ENCODE measurements around the gene CMBL.
"Not testable (repeated sequence)": the region's sequence is repeated elsewhere in the genome, so short reads cannot be mapped to it uniquely, and the experiment has no call there.

Gene CMBL

DNA sequence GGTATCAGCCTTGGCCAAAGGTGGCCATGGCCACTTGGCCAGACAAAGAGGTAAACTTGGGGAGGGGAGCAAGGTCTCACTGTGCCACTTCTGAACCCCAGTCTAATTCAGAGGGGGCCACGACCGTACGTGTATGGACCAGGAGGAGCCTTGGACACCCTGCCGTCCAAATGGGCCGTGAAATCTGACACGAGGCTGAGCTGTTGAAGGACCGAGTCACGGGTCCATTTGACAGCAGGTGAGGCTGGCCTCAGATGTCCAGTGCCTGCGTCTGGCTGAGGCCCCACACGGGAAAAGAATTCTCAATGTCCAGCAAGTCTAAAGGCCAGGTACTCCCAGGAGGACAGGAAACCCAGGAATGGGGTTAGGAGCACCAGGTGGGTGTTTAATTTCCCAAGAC, 17.7 kb downstream of the CMBL start:
- TF ChIP-seq ZNF274 (IDR thresholded peaks at IDR 0.05; ENCODE audit: low read depth, low read length) = no peak
- no peak overlapping the region for H3K4me3 ChIP-seq (ENCODE audit: low read length)

DNA sequence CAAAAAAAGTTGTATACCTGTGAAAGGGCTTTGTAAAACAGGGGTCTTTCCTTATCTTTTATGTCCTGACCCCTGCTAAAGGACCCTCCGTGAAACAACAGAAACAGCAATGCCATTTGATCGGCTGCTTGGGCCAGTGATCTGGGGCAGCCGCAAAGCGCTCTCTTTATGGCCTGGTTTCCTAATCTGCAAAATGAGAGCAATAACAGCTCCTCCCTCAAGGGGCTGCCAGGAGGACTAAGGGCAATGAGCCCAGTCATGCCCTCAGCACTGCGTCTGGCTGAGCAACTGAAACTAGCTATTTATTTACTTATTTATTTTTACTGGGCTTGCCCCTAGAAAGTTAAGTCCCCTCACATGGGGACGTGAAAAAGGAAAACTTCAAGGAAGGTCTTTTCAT, 18.3 kb downstream of the CMBL start:
- no peak for TF ChIP-seq ZNF274 (IDR thresholded peaks at IDR 0.05; ENCODE audit: low read depth, low read length)
- no peak overlapping the region for H3K4me3 ChIP-seq (ENCODE audit: low read length)

GRCh38 chr5:10288592-10289219, 19.0 kb downstream of the CMBL start:
- TF ChIP-seq ZNF274 (IDR thresholded peaks at IDR 0.05; ENCODE audit: low read depth, low read length) = no peak
- H3K4me3 ChIP-seq (ENCODE audit: low read length) = no peak overlapping the region

- H3K4me3 ChIP-seq (ENCODE audit: low read length) = no peak overlapping the region
- TF ChIP-seq ZNF274 (IDR thresholded peaks at IDR 0.05; ENCODE audit: low read depth, low read length) = no peak
Measured at GRCh38 chr5:10286862-10287227, 20.9 kb downstream of the CMBL start.

DNA sequence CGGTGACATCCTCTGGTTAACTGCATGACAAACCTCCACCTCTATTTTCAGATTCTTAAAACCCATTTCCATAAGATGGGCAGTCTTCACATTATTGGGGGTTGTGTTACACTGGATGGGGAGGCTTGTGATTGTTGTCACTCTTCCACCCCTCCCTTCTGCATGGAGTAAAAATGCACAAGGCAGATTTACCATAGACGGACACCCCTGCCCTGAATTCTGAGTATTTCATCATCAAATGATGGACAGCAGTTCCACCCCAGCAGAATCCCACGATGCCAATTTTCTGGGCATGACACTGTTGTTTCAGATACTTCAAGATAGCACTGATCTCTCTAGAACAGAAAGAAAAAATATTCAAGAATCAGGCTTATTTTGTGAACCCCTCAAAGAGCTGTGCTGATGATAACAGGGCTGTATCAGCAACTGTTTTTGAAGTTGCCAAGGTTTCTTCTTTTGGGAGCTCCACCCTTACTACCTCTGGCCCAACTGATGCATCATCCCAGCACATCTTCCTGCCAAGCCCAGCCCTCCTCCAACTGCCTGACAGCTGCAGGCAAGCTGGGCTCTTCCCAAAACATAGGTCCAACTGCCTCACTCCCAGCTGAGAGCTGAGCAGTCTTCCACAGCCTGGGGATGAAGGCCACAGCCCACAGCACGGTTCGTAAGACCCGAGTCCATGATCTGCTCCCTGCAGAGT, 21.4 kb downstream of the CMBL start:
- TF ChIP-seq ZNF274 (IDR thresholded peaks at IDR 0.05; ENCODE audit: low read depth, low read length) = no peak
- no peak overlapping the region for H3K4me3 ChIP-seq (ENCODE audit: low read length)

DNA sequence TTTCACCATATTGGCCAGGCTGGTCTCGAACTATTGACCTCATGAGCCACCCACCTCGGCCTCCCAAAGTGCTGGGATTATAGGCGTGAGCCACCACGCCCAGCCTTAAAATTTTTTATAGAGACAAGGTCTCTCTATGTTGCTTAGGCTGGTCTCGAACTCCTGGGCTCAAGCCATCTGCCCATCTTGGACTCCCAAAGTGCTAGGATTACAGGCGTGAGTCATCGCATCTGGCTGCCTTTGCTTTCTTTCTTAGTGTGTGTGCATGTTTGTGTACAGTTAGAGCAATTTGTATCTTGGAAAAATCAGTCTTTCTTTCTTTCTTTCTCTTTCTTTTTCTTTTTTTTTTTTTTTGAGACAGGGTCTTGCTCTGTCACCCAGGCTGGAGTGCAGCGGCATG, 22.3 kb downstream of the CMBL start:
- H3K4me3 ChIP-seq (ENCODE audit: low read length) = not testable (repeated sequence)

DNA sequence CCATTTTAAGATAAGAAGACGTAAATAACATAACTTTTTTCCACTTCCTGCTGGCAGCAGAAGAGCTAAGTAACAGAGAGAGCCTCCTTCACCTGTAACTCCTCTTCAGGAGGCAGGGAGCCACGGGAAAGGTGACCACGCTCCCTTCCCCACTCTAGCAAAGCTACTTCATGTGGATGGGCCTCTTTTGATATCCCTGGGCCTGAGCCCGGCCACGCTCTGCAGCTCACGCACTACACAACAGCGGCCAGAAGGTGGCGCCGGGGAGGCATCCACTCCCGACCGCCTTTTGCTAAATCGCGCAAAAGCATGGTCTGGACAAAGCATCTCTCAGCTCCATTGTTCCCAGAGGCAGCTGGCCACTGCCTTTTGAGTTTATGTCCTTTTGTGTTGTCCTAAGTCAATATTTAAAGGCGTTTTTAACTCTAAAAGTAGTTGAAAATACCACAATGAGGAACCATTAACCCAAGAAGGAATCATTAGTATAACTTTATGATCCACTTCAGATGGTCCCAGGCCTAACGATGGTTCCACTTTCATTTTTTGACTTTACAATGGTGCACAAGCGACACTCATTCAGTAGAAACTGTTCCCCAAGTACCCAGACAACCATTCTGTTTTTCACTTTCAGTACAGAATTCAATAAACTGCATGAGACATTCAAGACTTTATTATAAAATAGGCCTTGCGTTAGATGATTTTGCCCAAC, 23.6 kb downstream of the CMBL start:
- TF ChIP-seq ZNF274 (IDR thresholded peaks at IDR 0.05; ENCODE audit: low read depth, low read length) = no peak
- no peak overlapping the region for H3K4me3 ChIP-seq (ENCODE audit: low read length)

- no peak overlapping the region for H3K4me3 ChIP-seq (ENCODE audit: low read length)
- TF ChIP-seq ZNF274 (IDR thresholded peaks at IDR 0.05; ENCODE audit: low read depth, low read length) = no peak
Measured at GRCh38 chr5:10279925-10280720, 27.6 kb downstream of the CMBL start.

GRCh38 chr5:10279328-10279727, 28.4 kb downstream of the CMBL start:
- no peak for TF ChIP-seq ZNF274 (IDR thresholded peaks at IDR 0.05; ENCODE audit: low read depth, low read length)
- H3K4me3 ChIP-seq (ENCODE audit: low read length) = no peak overlapping the region

GRCh38 chr5:10278658-10279279, 28.9 kb downstream of the CMBL start:
- no peak for TF ChIP-seq ZNF274 (IDR thresholded peaks at IDR 0.05; ENCODE audit: low read depth, low read length)
- H3K4me3 ChIP-seq (ENCODE audit: low read length) = no peak overlapping the region

DNA sequence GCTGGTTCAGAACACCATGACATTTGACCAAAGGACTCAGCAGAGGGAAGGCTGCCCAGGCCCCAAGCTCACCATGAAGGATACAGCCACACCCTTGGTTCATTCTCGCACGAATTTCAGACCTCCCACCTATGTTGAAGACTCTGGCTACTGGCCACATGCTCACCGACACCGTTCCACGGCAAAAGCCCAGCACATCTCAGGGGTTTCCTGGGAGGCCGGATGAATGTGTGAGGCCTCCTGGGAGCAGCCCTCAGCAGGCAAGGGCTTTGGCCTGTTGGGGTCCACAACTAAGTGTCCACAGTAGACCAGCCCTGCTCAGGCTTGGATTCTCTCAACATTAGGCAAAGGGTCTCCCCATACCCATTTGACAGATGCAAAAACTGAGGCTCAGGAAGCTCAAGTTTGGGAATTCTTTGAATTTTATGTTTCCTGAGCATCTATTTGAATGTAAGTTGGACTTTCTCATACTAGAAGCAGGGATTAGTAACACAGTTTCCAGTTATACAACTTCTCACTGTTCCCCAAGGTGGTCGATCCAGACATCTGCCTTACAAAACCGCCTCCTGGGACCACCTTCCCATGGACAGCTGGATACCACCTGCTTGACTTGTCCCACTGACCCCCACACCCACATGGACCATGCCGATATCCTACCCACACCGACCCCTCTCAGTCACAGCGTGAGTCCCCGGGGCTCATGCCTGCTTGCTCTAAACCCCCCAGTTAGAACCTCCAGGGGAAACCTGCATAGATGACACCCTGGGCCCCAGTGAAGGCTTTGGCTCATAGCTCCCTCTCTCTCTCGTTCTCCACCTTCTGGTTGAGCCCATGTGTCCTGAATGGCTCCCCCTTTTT, 29.7 kb downstream of the CMBL start:
- H3K4me3 ChIP-seq (ENCODE audit: low read length) = no peak overlapping the region
- no peak for TF ChIP-seq ZNF274 (IDR thresholded peaks at IDR 0.05; ENCODE audit: low read depth, low read length)

GRCh38 chr5:10276691-10277090, 31.0 kb downstream of the CMBL start:
- TF ChIP-seq ZNF274 (IDR thresholded peaks at IDR 0.05; ENCODE audit: low read depth, low read length) = no peak

GRCh38 chr5:10275991-10276390, 31.7 kb downstream of the CMBL start:
- TF ChIP-seq ZNF274 (IDR thresholded peaks at IDR 0.05; ENCODE audit: low read depth, low read length) = no peak
- H3K4me3 ChIP-seq (ENCODE audit: low read length) = no peak overlapping the region

More at GRCh38 chr5:10276691-10277090, 31.0 kb downstream of the CMBL start:
- H3K4me3 ChIP-seq (ENCODE audit: low read length) = no peak overlapping the region

All from GM08714 (cell line).